OCI-LY1 (cell line): ENCODE results near the gene OVOL1.
"Not testable (repeated sequence)": the region's sequence is repeated elsewhere in the genome, so short reads cannot be mapped to it uniquely, and the experiment has no call there.

ENCODE experiments used
- H2AFZ ChIP-seq: fragments of 200-600 bp; sonication (generic), shearing (Covaris generic); 2 replicates; pipeline ENCODE4 v1.6.0; 2014; ENCODE audit warnings: antibody characterized with exemption, mild to moderate bottlenecking, low read length
- H3F3A ChIP-seq: fragments of 200-600 bp; sonication (generic), shearing (Covaris generic); 2 replicates; pipeline ENCODE4 v1.6.0; 2014; ENCODE audit warnings: mild to moderate bottlenecking, antibody characterized with exemption, low read length, moderate library complexity; ENCODE audit not compliant: insufficient read depth
- H3K27ac ChIP-seq: fragments of 200-600 bp; sonication (generic); 2 replicates; pipeline ENCODE4 v1.5.1; 2014; ENCODE audit warnings: low read length, mixed run types, mild to moderate bottlenecking, low read depth; ENCODE audit not compliant: poor library complexity, severe bottlenecking
- H3K27me3 ChIP-seq: fragments of 200-600 bp; sonication (generic); 2 replicates; pipeline ENCODE4 v1.6.0; 2014; ENCODE audit warnings: antibody characterized with exemption, mild to moderate bottlenecking, low read length, moderate library complexity; ENCODE audit not compliant: insufficient read depth
- H3K36me3 ChIP-seq: fragments of 200-600 bp; sonication (generic); 2 replicates; pipeline ENCODE4 v1.6.1; 2014; ENCODE audit warnings: mild to moderate bottlenecking, antibody characterized with exemption, low read length, moderate library complexity, mixed read lengths; ENCODE audit not compliant: insufficient read depth
- H3K4me1 ChIP-seq: fragments of 200-600 bp; sonication (generic); 2 replicates; pipeline ENCODE4 v1.5.1; 2014; ENCODE audit warnings: mild to moderate bottlenecking, low read length, moderate library complexity; ENCODE audit not compliant: insufficient read depth, severe bottlenecking
- H3K4me2 ChIP-seq: fragments of 200-600 bp; sonication (generic), shearing (Covaris generic); 2 replicates; pipeline ENCODE4 v1.6.1; 2014; ENCODE audit warnings: low read length
- H3K4me3 ChIP-seq: fragments of 200-600 bp; sonication (generic); 2 replicates; pipeline ENCODE4 v1.5.1; 2014; ENCODE audit warnings: low read length, low read depth, mild to moderate bottlenecking, mixed read lengths; ENCODE audit not compliant: poor library complexity, severe bottlenecking
- H3K79me2 ChIP-seq: fragments of 200-600 bp; shearing (Covaris generic); 2 replicates; pipeline ENCODE4 v1.6.1; 2016; ENCODE audit warnings: mixed run types, low read length, mixed read lengths; ENCODE audit not compliant: insufficient read depth
- H3K9ac ChIP-seq: fragments of 200-600 bp; sonication (generic), shearing (Covaris generic); 2 replicates; pipeline ENCODE4 v1.6.1; 2014; ENCODE audit warnings: mild to moderate bottlenecking, low read length, mixed read lengths
- H3K9me2 ChIP-seq: fragments of 200-600 bp; sonication (generic), shearing (Covaris generic); 2 replicates; pipeline ENCODE4 v1.6.1; 2014; ENCODE audit warnings: low read depth, mild to moderate bottlenecking, low read length, mixed read lengths
- H3K9me3 ChIP-seq: fragments of 200-600 bp; shearing (Covaris generic); 2 replicates; pipeline ENCODE4 v1.6.1; 2014; ENCODE audit warnings: low read length, mixed read lengths
- H4K20me1 ChIP-seq: fragments of 200-600 bp; sonication (generic), shearing (Covaris generic); 2 replicates; pipeline ENCODE4 v1.6.0; 2016; ENCODE audit warnings: mild to moderate bottlenecking, low read length; ENCODE audit not compliant: insufficient read depth
- CTCF ChIP-seq: fragments of 200-600 bp; sonication (generic), shearing (Covaris generic); IDR thresholded peaks from 2 replicates; pipeline ENCODE4 v1.5.1; 2017; ENCODE audit warnings: mild to moderate bottlenecking, antibody characterized with exemption, low read length, moderate library complexity, mixed read lengths
- EZH2 ChIP-seq: fragments of 200-600 bp; sonication (generic), shearing (Covaris generic); IDR thresholded peaks from 2 replicates; pipeline ENCODE4 v1.8.0; 2017; ENCODE audit warnings: borderline replicate concordance, mixed run types, mild to moderate bottlenecking, antibody characterized with exemption, low read length, moderate library complexity, mixed read lengths

The OVOL1 gene

GRCh38 chr11:65822776-65823528 lies 36.1 kb downstream of the OVOL1 start:
- no peaks in the 10 kb centered on the region for H3K9me3 ChIP-seq
- no peaks in the 10 kb centered on the region for H3K4me1 ChIP-seq
- no peaks in the 10 kb centered on the region for H3F3A ChIP-seq
- H3K9me2 ChIP-seq = no peaks in the 10 kb centered on the region
- no peak overlapping the region for H3K9ac ChIP-seq
- peaks cover 11% of the 10 kb centered on the region; the same call in 1 of the 2 replicates for H3K27me3 ChIP-seq
- H3K36me3 ChIP-seq = no peaks in the 10 kb centered on the region
- H3K4me3 ChIP-seq = no peak overlapping the region
- no peaks in the 10 kb centered on the region for H4K20me1 ChIP-seq
- no peak overlapping the region for H3K4me2 ChIP-seq
- H3K27ac ChIP-seq = no peak overlapping the region
- no peak overlapping the region for H2AFZ ChIP-seq
- H3K79me2 ChIP-seq = no peaks in the 10 kb centered on the region
- TF ChIP-seq EZH2 = no peak
- no peak for TF ChIP-seq CTCF

- Histone ChIP-seq H3K27ac (no peak overlapping the region), H3K4me2 (no peak overlapping the region), H3K36me3 (no peaks in the 10 kb centered on the region), H3K9me2 (no peaks in the 10 kb centered on the region), H4K20me1 (no peaks in the 10 kb centered on the region), H3K9ac (no peak overlapping the region), H2AFZ (no peak overlapping the region), H3F3A (no peaks in the 10 kb centered on the region), H3K9me3 (no peaks in the 10 kb centered on the region), H3K79me2 (no peaks in the 10 kb centered on the region), H3K4me1 (no peaks in the 10 kb centered on the region), H3K4me3 (no peak overlapping the region), H3K27me3 (0 out of 2 replicates have a peak, but pooled peaks cover 4% of the 10 kb centered on the region)
- no peak for TF ChIP-seq EZH2
- TF ChIP-seq CTCF = no peak
These were observed 40.3 kb downstream of the OVOL1 start for GRCh38 chr11:65826984-65827735.

- Histone ChIP-seq H3K9me2 (no peaks in the 10 kb centered on the region), H3K4me1 (no peaks in the 10 kb centered on the region), H2AFZ (no peak overlapping the region)
These were observed 42.6 kb downstream of the OVOL1 start for GRCh38 chr11:65829459-65829858.

GRCh38 chr11:65832231-65832630 lies 45.4 kb downstream of the OVOL1 start:
- H3K27ac ChIP-seq, H4K20me1 ChIP-seq, H2AFZ ChIP-seq, H3F3A ChIP-seq, H3K9me2 ChIP-seq, H3K4me3 ChIP-seq, H3K79me2 ChIP-seq, H3K9me3 ChIP-seq, H3K27me3 ChIP-seq, H3K9ac ChIP-seq, H3K4me1 ChIP-seq, H3K36me3 ChIP-seq, H3K4me2 ChIP-seq: not testable (repeated sequence)

More at GRCh38 chr11:65829459-65829858, 42.6 kb downstream of the OVOL1 start:
- no peaks in the 10 kb centered on the region for H4K20me1 ChIP-seq
- H3K27ac ChIP-seq = no peak overlapping the region
- no peak overlapping the region for H3K9ac ChIP-seq
- H3K36me3 ChIP-seq = no peaks in the 10 kb centered on the region
- H3K9me3 ChIP-seq = no peaks in the 10 kb centered on the region
- H3K27me3 ChIP-seq = no peaks in the 10 kb centered on the region
- H3K4me2 ChIP-seq = no peak overlapping the region
- no peaks in the 10 kb centered on the region for H3F3A ChIP-seq
- H3K79me2 ChIP-seq = no peaks in the 10 kb centered on the region
- H3K4me3 ChIP-seq = no peak overlapping the region
- TF ChIP-seq CTCF = no peak
- TF ChIP-seq EZH2 = no peak
